H1 (cell line): ENCODE results near the gene NMU. TPM values are rescaled to one million over a fixed set of nuclear protein-coding genes. Genes with fewer than 3 reads are reported as not detected.

ENCODE experiments used
- CTCF ChIA-PET: fragments of 300-600 bp; sonication (Branson Sonifier 250); formaldehyde crosslinking; loops from one replicate; lab custom pipeline; 2021; ENCODE audit not compliant: partially characterized antibody; lab: Charles Lee
- POLR2A ChIA-PET: fragments of 300-600 bp; sonication (Branson Sonifier 250); formaldehyde crosslinking; loops from one replicate; lab custom pipeline; 2021; ENCODE audit warnings: inconsistent platforms; ENCODE audit not compliant: partially characterized antibody; lab: Charles Lee
- DNase-seq, 2 experiments: peaks; one replicate each; pipeline versions ENCODE4 v3.0.0 to v3.0.0-alpha.2; 2010 to 2022; ENCODE audit warnings: low spot score in 2 of 2, low read depth in 1 of 2, mixed read lengths in 1 of 2
- FAIRE-seq: peaks from 2 replicates; lab custom pipeline; 2011; peaks lifted over from hg19 to GRCh38; lab: Jason Lieb, UNC
- H2AFZ ChIP-seq: 2 replicates; pipeline ENCODE4 v1.8.1; 2012; ENCODE audit warnings: low read length, inconsistent platforms
- H2AK5ac ChIP-seq: 2 replicates; pipeline ENCODE4 v1.6.1; 2013; ENCODE audit warnings: low read depth, low read length
- H2BK120ac ChIP-seq: replicated peaks from 2 replicates; pipeline ENCODE3; 2013; ENCODE audit warnings: low read depth, low read length, inconsistent platforms
- H2BK12ac ChIP-seq: 2 replicates; pipeline ENCODE4 v1.6.1; 2013; ENCODE audit warnings: low read depth, low read length
- H2BK15ac ChIP-seq: 2 replicates; pipeline ENCODE4 v1.6.1; 2013; ENCODE audit warnings: low read length
- H2BK20ac ChIP-seq: 2 replicates; pipeline ENCODE4 v1.6.1; 2013; ENCODE audit warnings: low read length
- H2BK5ac ChIP-seq: 2 replicates; pipeline ENCODE4 v1.6.1; 2013; ENCODE audit warnings: low read depth, low read length
- H3K14ac ChIP-seq: 2 replicates; pipeline ENCODE4 v1.6.1; 2013; ENCODE audit warnings: inconsistent platforms; ENCODE audit not compliant: insufficient read length
- H3K18ac ChIP-seq: 2 replicates; pipeline ENCODE4 v1.6.1; 2013; ENCODE audit warnings: low read length; ENCODE audit errors: extremely low read depth
- H3K23ac ChIP-seq: 2 replicates; pipeline ENCODE4 v1.6.1; 2013; ENCODE audit warnings: inconsistent platforms; ENCODE audit not compliant: insufficient read length
- H3K23me2 ChIP-seq: 2 replicates; pipeline ENCODE4 v1.6.1; 2013; ENCODE audit warnings: low read depth, low read length
- H3K27ac ChIP-seq: 2 replicates; pipeline ENCODE4 v1.6.1; 2011; ENCODE audit warnings: low read depth, low read length, inconsistent platforms
- H3K27me3 ChIP-seq, 4 experiments: replicated peaks in 1 of 4; 1 replicate in 1 of 4; 2 replicates in 3 of 4; pipeline versions ENCODE4 v1.6.1 to v1.8.1; 2011 to 2013; ENCODE audit warnings: low read length in 3 of 4, mild to moderate bottlenecking in 3 of 4, inconsistent platforms in 2 of 4, mixed read lengths in 2 of 4, moderate library complexity in 1 of 4; ENCODE audit not compliant: control insufficient read depth in 3 of 4, insufficient read depth in 3 of 4; ENCODE audit errors: extremely low read depth in 1 of 4
- H3K36me3 ChIP-seq, 4 experiments: 2 replicates each; pipeline versions ENCODE4 v1.6.1 to v1.8.1; 2011 to 2013; ENCODE audit warnings: mild to moderate bottlenecking in 4 of 4, low read length in 3 of 4, moderate library complexity in 2 of 4, control low read depth in 1 of 4, inconsistent platforms in 1 of 4; ENCODE audit not compliant: insufficient read depth in 4 of 4, control insufficient read depth in 2 of 4
- H3K4ac ChIP-seq: replicated peaks from 2 replicates; pipeline ENCODE3; 2013; ENCODE audit warnings: low read length, low read depth, mixed read lengths, inconsistent platforms; ENCODE audit not compliant: insufficient read length
- H3K4me1 ChIP-seq, 4 experiments: replicated peaks in 1 of 4; 1 replicate in 1 of 4; 2 replicates in 3 of 4; pipeline versions ENCODE4 v1.6.1 to v1.8.1; 2011 to 2013; ENCODE audit warnings: low read length in 3 of 4, inconsistent platforms in 2 of 4, mixed read lengths in 1 of 4; ENCODE audit not compliant: insufficient read depth in 4 of 4, control insufficient read depth in 3 of 4
- H3K4me2 ChIP-seq, 2 experiments: 2 replicates each; pipeline versions ENCODE4 v1.6.1 to v1.8.1; 2011 to 2013; ENCODE audit warnings: low read depth in 2 of 2, low read length in 2 of 2, control low read depth in 1 of 2, inconsistent platforms in 1 of 2, mild to moderate bottlenecking in 1 of 2; ENCODE audit not compliant: insufficient read depth in 1 of 2
- H3K4me3 ChIP-seq, 4 experiments: fragments of 200-600, 300-600 bp in 1 of 4; sonication (generic), shearing (Covaris generic), sonication (Bioruptor Twin) in 1 of 4; 2 replicates each; pipeline versions ENCODE4 v1.5.1 to v1.8.1; 2011 to 2016; ENCODE audit warnings: low read length in 4 of 4, low read depth in 3 of 4, control low read depth in 2 of 4, inconsistent platforms in 2 of 4, mild to moderate bottlenecking in 2 of 4, mixed read lengths in 1 of 4, moderate library complexity in 1 of 4; ENCODE audit not compliant: insufficient read depth in 2 of 4; ENCODE audit errors: extremely low read depth in 1 of 4
- H3K56ac ChIP-seq: replicated peaks from 2 replicates; pipeline ENCODE3; 2013; ENCODE audit warnings: low read depth, mild to moderate bottlenecking, mixed read lengths, low read length, inconsistent platforms; ENCODE audit not compliant: insufficient read length
- H3K79me1 ChIP-seq: 2 replicates; pipeline ENCODE4 v1.6.1; 2013; ENCODE audit warnings: low read depth, low read length, control low read depth
- H3K79me2 ChIP-seq, 2 experiments: 2 replicates each; pipeline versions ENCODE4 v1.6.1 to v1.8.1; 2012 to 2013; ENCODE audit warnings: low read length in 2 of 2, mild to moderate bottlenecking in 2 of 2, inconsistent platforms in 1 of 2; ENCODE audit not compliant: insufficient read depth in 2 of 2, control insufficient read depth in 1 of 2
- H3K9ac ChIP-seq, 4 experiments: replicated peaks in 1 of 4; 1 replicate in 1 of 4; 2 replicates in 3 of 4; pipeline versions ENCODE4 v1.6.1 to v1.8.1; 2011 to 2013; ENCODE audit warnings: low read depth in 3 of 4, low read length in 3 of 4, control low read depth in 2 of 4, mild to moderate bottlenecking in 2 of 4, moderate library complexity in 2 of 4, inconsistent platforms in 1 of 4; ENCODE audit errors: extremely low read depth in 1 of 4
- H3K9me3 ChIP-seq, 2 experiments: 2 replicates each; pipeline versions ENCODE4 v1.6.1 to v1.8.1; 2012 to 2013; ENCODE audit warnings: mild to moderate bottlenecking in 2 of 2, moderate library complexity in 2 of 2, control low read depth in 1 of 2, inconsistent platforms in 1 of 2, low read depth in 1 of 2, low read length in 1 of 2, mixed read lengths in 1 of 2; ENCODE audit not compliant: insufficient read depth in 2 of 2
- H4K20me1 ChIP-seq, 2 experiments: replicated peaks in 1 of 2; 2 replicates each; pipeline versions ENCODE3 to v1.8.1; 2011 to 2013; ENCODE audit warnings: inconsistent platforms in 2 of 2, low read length in 2 of 2, mild to moderate bottlenecking in 1 of 2; ENCODE audit not compliant: insufficient read depth in 2 of 2, control insufficient read depth in 1 of 2
- H4K5ac ChIP-seq: 2 replicates; pipeline ENCODE4 v1.6.1; 2013; ENCODE audit warnings: low read length, low read depth, mixed read lengths, inconsistent platforms; ENCODE audit not compliant: insufficient read length
- H4K8ac ChIP-seq: 2 replicates; pipeline ENCODE4 v1.8.0; 2013; ENCODE audit warnings: mild to moderate bottlenecking, moderate library complexity, low read length, inconsistent platforms; ENCODE audit not compliant: insufficient read depth; ENCODE audit errors: extremely low read depth
- H4K91ac ChIP-seq: replicated peaks from 2 replicates; pipeline ENCODE3; 2013; ENCODE audit warnings: low read length, mixed read lengths, inconsistent platforms; ENCODE audit not compliant: insufficient read length
- CHD1 ChIP-seq: IDR thresholded peaks from 2 replicates; pipeline ENCODE4 v1.6.1; 2012; ENCODE audit warnings: low read depth, low read length, improper control_type of control experiment
- WGBS, 2 experiments: shearing (Covaris generic) in 1 of 2; methylation state at CpG; one replicate each; pipeline versions ENCODE4 v1.1.6 to v1.1.7; 2013 to 2015; ENCODE audit warnings: low lambda C conversion rate in 2 of 2, mixed read lengths in 2 of 2, inconsistent platforms in 1 of 2, low coverage in 1 of 2, missing lambda C conversion rate in 1 of 2; ENCODE audit not compliant: insufficient replicate concordance in 2 of 2, insufficient coverage in 1 of 2, insufficient read length in 1 of 2; ENCODE audit errors: extremely low coverage in 1 of 2, missing lambda C conversion rate in 1 of 2; 5-methylcytosine and 5-hydroxymethylcytosine counted together
- polyA plus RNA-seq, 7 experiments: library from polyadenylated mRNA; depleted of rRNA in 3 of 7; stranded (reverse) in 5 of 7; unstranded in 2 of 7; fragments of >200 nt in 5 of 7; fragments of 200-250 nt in 2 of 7; gene quantifications; 1 replicate in 5 of 7; 2 replicates in 1 of 7; 4 replicates in 1 of 7; pipeline versions ENCODE4 v1.2.1 to v1.2.3, GENCODE V29; 2011 to 2013; ENCODE audit warnings: missing spikeins in 2 of 7, mixed read lengths in 2 of 7
- total RNA-seq: library from RNA; stranded (reverse); fragmentation: NEBNext Ultra II Directional; extraction: Animal tissue kit (Norgen Biotek cat#: 25700); gene quantifications from 2 replicates; pipeline ENCODE4 v1.2.1, GENCODE V29; 2021

The NMU gene
- total and polyA plus RNA-seq, 2 of the 8 experiments (the other 6 are each of a cell fraction or from before 2014, with no cell fraction given), result 30.5 to 50.4 TPM

- no peak overlapping the region for H3K56ac ChIP-seq
- CTCF ChIA-PET, result no interaction called here
- no peak overlapping the region for H2BK15ac ChIP-seq
- H2BK120ac ChIP-seq, result no peak overlapping the region
- no peak overlapping the region for H3K4me2 ChIP-seq
- H4K5ac ChIP-seq, result no peak overlapping the region
- no peak overlapping the region for H3K4me3 ChIP-seq
- H3K36me3 ChIP-seq, result no peaks in the 10 kb centered on the region; a peak in 1 of 8 replicates
- no peak overlapping the region for H4K91ac ChIP-seq
- no peak overlapping the region for H3K4ac ChIP-seq
- no peak for FAIRE-seq
- no peak overlapping the region for H2BK12ac ChIP-seq
- TF ChIP-seq CHD1, result no peak
- no peaks in the 10 kb centered on the region for H3K23me2 ChIP-seq
- WGBS, 2 experiments, result 89% methylated on average over 1 of the region's 1 CpG; no CpG with 5 or more reads in 1 of the 2 experiments
- no peak overlapping the region for H3K9ac ChIP-seq
- H2BK20ac ChIP-seq, result no peak overlapping the region
- POLR2A ChIA-PET, result no interaction called here
- H2AK5ac ChIP-seq, result no peak overlapping the region
- no peak overlapping the region for H3K27ac ChIP-seq
- no peak overlapping the region for H3K18ac ChIP-seq
- no peaks in the 10 kb centered on the region for H3K79me2 ChIP-seq
- H3K9me3 ChIP-seq, result no peaks in the 10 kb centered on the region
- H3K23ac ChIP-seq, result no peak overlapping the region
- H3K79me1 ChIP-seq, result no peaks in the 10 kb centered on the region
- H2AFZ ChIP-seq, result 0 out of 2 replicates have a peak overlapping the region, but pooled peaks have one; percentile 52
- H3K14ac ChIP-seq, result no peak overlapping the region
- no peak overlapping the region for H2BK5ac ChIP-seq
- no peaks in the 10 kb centered on the region for H4K20me1 ChIP-seq
- H3K27me3 ChIP-seq, result no peaks in the 10 kb centered on the region
- DNase-seq, result no peak
- no peak overlapping the region for H4K8ac ChIP-seq
- peaks cover 0 to 2% (median 0%) of the 10 kb centered on the region in 4 experiments; a peak in 1 of 7 replicates for H3K4me1 ChIP-seq
These were observed 30.4 kb upstream of the NMU start for GRCh38 chr4:55666535-55666934.
